Erythroblast (primary cell): ENCODE measurements around the gene TCL1A.

Experiments used
- GATA1 ChIP-seq: IDR thresholded peaks from 2 replicates; pipeline ENCODE4 v1.6.1; 2011; ENCODE audit warnings: low read depth, mild to moderate bottlenecking, control low read depth, low read length, moderate library complexity
- POLR2A ChIP-seq: IDR thresholded peaks from 2 replicates; pipeline ENCODE4 v1.6.1; 2011; ENCODE audit warnings: mild to moderate bottlenecking, low read length

GRCh38 chr14:95683793-95684192, 30.1 kb downstream of the TCL1A start:
- TF ChIP-seq POLR2A (no peak), GATA1 (no peak)
